Measurements from ENCODE around the gene MMP11.

Gene MMP11

DNA sequence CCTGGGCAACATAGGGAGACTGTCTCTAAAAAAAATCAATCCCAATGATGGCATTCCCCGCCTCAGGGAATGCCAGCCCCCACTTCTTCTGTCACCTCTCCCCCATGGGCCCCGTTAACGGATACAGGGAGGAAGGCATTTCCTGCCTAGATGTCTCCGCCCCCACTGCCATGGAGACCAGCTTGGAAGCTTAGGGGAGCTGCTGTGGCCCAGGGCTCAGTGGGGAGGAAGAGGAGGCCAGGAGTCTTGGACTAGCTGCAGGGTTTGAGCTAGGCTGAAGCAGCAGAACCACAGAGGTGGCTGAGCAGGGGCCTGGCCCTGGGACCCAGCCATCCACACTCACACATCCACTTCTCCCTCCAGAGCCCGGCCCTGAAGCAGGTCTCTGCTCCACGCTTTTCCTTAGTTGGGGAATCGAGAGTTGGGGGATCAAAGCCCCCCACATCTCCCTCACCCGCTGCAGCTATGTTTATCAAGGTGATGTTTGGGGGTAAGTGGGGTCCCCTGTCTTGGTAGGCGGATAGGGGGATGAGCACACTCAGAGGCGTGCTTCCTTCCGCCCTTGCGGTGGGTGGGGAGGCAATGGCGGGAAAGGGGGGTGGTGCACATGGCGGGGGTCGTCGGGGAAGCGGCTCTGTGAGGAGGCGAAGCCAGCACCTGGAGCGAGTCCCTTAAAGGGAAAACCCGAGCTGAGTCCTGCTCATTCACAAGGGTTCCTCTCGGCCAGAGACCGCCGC, 9.6 kb upstream of the MMP11 start, which contains the start of gene C22orf15:
Gene C22orf15 (plus strand): TSS at position 149 of the 737 bp plus-strand sequence. CDS start 317 bp downstream, at position 466.
- DNase-seq = no peak

- DNase-seq = no peak
Measured at GRCh38 chr22:23763579-23763945, 9.1 kb upstream of the MMP11 start.

DNA sequence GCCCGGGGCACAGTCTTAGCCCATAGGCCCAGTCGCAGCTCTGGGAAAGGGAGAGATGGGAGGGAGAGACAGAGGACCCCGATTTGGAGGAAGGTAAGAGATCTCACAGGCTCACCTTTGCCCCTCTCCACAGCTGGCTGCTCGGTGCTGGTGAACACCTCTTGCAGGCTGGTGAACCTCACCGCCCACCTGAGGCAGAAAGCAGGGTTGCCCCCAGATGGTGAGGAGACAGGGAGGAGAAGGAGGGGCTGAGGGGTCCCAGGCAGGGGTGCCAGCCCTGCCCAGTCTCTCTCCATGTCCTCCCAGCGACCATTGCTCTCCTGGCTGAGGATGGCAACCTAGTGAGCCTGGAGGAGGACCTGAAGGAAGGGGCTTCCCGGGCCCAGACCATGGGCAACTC, 8.7 kb upstream of the MMP11 start:
- no peak for DNase-seq

GRCh38 chr22:23764899-23765881, 7.5 kb upstream of the MMP11 start:
- DNase-seq = no peak

GRCh38 chr22:23767303-23767672, 5.4 kb upstream of the MMP11 start:
- DNase-seq = no peak

DNA sequence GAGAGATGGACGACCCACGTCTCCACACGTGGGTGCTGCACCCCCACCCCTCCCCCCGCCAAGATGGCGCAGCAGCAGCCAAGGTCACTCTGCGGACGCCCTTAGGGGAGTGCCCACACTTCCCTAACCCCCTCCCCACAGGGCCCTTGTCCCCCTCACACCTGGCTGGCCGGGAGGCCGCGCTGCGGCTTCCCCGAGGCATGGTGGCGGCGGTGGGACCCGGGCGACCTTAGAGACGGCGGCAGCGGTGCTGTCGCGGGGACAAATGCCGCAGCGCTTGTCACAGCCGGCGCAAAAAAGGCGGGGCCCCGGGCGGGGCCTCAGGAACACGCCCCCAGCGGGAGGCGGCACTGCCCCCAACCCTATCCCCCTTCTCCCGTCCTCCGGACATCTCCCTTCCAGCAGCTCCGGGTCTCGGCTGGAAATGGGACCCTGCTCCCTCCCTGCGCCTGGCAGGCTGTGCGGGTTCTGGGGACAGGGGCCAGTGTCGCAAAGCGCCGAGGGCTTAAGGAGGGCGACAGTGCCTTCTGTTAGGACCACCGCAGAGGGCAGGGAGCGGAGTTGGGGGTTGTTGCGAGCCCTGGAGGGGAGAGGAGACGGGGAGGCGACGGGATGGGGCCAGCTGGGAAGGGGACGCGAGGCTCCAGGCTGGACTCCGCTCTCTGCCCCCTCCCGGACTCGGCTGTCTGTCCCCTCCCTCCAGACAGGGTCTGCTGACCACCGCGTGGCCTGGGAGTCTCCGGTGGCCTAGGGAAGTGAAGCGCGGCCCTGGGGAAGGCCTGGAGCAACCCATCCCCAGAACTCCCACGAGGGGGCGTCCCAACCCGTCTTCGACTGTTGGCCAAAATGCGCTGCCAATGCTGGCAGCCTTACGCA, 4.7 kb upstream of the MMP11 start, which contains the start of gene CHCHD10:
Gene CHCHD10 (minus strand): TSS at position 300 of the 876 bp plus-strand sequence. CDS start 98 bp downstream, at position 202.
- DNase-seq = peak; percentile 86

DNA sequence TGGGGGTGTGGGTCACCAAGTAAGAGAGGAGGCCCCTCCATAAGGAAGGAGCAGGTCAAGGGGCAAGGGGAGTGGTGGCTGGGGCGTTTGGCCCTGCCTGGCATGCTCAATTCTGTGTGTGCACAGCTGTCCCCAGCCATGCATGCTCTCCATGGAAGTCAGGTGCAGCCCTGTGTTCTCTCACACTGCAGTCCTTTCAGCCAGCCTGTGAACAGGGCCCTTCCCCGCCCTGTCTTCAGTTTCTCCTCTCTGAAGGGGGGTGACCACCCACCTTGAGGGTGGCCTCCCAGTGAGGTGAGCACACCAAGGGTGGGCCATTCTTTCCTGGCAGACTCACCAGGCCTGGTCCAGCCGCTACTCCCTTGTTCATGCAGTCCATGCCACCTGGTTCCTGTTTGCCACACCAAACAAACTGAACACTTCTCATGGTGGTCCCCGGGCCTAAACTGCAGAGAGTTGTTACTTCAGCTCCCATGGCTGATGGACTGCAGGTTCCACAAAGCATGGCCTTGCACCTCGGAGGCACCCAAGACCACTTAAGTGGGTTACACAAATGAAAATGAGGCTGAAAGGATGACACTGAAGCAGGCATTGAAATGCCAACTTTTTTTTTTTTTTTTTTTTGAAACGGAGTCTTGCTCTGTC, 3.2 kb upstream of the MMP11 start:
- no peak for DNase-seq

GRCh38 chr22:23772315-23772648, 367 bp upstream of the MMP11 start:
- no peak for DNase-seq

DNA sequence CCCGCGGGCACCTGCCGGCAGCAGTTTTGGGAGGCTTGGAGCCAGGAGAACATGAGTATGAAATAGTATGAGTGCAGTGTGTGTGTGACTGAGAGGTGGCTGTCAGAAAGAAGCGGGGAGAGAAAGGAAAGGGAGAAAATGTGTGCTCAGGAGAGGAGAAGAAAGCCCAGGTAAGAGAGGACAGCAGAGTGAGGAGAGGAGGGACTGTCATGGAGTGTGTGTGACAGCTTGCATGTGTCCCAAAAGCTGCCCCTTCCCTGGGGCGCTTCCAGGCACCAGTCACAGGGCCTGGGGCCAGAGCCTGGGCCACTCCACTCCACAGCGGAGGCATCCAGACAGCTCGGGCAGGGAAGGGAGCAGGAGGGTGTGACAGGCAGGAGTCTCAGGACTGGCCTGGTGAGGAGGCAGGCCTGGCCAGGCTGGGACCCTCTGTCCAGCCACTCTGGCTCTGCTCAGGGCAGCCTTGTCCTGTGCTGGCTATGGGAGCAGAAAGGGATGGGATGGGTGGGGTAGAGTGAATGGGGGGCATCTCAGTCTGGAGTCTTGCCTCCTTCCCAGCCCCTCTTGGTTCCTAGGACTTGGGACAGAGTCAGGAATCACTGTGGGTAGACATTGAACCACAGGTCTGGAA, 949 bp downstream of the MMP11 start:
- no peak for DNase-seq

DNA sequence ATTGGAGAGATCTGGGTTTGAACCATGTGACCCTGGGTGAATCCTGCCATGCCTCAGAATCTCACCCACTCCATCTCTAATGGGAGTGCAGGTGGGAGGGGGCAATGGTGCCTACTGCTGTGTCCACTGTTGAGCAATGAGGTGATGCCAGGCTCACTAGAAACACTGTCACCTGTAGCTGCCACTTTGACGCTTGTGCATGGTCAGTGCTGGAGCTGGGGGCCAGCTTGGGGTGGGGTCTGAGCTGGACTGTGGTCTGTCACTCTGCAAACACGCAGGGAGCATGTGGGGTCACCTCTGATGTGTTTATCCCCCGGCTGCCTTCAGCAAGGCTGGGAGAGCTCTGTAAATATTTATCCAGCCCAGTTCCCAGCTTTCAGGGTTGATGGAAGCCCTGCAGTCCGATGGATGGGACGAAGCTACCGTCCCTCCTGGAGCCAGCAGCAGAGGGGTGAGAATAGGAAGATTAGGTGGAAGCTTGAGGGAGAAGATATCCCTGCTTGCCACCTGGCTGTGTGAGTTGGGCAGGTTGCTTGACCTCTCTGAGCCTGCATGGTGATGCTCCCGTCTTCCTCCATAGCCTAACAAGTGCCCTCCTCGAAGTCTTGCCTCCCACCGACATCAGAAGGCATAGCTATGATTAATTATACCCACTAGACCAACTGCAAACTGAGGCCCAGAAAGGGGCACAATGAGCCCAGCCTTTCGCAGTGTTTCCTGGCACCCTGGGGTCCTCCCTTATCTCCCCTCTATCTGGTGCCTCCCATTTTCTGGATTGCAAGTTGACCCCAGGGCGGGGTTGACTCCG, 1.7 kb downstream of the MMP11 start:
- no peak for DNase-seq

DNA sequence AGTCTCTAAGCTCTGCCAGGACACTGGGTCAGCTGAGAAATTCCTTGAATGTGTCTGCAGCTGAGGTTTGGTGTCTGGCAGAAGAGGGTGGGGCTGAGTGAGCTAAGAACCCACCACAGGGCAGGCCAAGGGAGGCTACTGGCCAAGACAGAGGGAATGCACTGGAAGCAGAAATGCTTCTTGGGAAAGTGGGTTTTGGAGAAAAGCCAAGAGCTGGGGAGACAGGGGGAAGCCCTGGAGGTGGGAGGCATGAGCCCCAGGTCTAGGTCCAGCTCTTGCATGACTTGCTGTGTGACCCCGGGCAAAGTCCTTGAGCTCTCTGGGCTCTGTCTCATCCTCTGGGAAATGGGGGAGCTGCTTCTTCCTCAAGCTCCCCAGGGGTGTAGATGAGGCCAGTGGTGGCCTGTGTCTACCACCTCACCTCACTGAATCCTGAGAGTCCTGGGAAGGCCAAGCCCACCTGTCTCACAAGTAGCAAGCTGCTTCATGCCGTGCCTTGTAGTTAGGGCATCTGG, 2.3 kb downstream of the MMP11 start:
- DNase-seq = no peak

DNA sequence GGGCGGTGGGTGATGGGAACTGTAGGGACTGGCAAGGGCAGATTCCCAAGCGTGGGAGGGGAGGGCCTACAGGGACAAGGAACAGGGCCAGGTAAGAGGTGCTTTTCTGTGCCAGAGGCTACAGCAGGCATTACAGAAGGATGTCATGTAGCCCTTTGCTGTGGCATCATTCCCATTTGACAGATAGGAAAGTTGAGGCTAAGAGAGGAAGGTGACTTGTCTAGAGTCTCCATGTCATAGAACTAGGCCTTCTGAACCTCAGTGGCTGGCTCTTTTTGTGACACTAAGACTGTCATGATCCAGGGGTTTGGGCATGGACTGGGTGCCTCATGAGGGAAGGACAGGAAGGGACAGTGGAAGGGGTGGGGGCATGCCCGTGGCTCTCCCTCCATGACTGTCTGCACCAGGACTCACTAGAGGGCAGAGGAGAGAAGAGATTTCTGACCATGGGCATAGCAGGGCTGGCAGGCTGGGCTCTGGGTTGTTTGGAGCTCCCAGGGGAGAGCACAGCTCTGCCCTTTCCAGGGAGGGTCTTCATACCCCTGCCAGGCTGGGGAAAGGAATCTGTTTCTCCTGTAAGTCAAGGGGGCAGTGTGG, 3.2 kb downstream of the MMP11 start:
- DNase-seq = peak; percentile 40

DNA sequence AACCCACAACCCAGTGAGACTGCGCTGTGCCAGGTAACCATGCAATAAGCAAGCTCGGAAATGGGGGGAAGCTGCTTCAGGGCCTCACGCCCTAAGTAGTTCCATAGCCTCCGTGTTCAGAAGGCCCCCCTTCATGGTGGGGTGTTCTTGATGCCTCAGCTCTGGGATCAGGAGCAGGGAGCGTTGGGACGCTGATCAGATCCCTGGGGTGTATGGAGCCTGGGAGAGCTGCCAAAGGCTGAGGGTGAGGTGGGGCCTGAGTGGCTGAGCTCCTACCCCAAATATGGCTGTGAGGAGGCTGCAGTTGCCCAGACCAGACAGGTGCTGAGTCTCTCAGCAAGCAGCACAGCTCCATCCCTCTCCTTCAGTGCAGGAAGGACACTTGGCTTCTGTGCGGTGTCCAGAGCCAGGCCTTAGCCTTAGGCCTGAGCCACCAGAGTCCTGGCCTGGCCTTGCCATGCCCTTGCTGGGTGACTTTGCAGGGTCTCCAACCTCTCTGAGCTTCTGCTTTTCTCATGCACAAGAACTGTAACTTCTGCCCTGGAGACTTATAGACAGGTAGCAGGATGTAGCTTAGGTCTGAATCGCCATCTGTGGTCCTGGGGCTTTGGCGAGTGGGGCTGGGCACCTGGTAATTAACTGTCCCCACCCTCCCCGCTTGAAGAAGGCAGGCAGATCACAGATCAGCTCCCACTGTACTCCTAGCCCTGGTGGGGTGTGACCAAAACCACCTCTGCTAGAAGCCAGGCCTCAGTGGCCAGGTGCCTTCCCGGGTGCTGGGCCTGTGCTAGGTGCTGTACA, 5.3 kb downstream of the MMP11 start:
- DNase-seq = no peak

- DNase-seq = no peak
Measured at GRCh38 chr22:23778577-23778900, 5.9 kb downstream of the MMP11 start.

DNA sequence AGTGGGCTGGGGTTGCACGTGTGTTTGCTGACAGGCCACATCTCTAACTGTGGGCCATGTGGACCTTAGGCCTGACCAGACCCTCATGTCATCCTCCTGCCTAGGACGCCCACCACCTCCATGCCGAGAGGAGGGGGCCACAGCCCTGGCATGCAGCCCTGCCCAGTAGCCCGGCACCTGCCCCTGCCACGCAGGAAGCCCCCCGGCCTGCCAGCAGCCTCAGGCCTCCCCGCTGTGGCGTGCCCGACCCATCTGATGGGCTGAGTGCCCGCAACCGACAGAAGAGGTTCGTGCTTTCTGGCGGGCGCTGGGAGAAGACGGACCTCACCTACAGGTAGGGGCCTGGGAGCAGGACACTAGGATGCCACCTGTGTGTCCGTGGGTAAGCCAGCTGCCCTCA, 6.4 kb downstream of the MMP11 start:
- DNase-seq = no peak

DNA sequence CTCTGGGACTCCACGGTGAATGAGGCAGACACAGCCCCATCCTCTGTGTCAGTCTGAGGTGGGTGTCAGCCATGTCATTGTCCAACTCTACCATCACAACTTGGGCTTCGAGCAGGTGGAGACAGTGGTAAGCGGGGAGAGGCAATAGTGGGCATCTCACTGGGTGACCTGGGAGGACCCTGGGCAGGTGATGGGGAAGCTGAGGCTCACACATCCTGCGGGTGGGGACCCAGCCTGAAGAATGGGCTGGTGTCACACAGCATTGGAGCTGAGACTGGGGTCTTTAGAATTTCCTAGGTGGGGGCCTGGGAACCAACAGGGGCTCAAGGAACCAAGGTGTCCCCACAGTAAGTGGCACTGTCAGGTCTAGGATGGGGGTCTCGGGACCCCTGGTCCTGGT, 7.1 kb downstream of the MMP11 start:
- DNase-seq = no peak

DNA sequence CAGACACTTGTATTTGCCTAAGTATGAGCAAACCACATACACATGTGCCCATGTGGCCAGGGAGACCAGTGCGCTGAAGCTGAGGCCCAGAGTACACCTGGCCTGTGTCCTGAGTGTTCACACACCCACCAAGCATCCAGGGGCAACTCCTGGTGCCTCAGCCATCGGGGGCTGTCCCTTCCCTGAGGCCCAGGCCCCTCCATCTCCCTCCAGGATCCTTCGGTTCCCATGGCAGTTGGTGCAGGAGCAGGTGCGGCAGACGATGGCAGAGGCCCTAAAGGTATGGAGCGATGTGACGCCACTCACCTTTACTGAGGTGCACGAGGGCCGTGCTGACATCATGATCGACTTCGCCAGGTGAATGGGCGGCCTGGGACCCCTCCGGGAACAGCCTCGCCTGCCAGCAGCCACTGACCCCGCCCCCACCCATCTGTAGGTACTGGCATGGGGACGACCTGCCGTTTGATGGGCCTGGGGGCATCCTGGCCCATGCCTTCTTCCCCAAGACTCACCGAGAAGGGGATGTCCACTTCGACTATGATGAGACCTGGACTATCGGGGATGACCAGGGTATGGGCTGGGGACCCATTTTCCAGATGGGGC, 7.6 kb downstream of the MMP11 start:
- no peak for DNase-seq

- DNase-seq = no peak
Measured at GRCh38 chr22:23781065-23781464, 8.4 kb downstream of the MMP11 start.

GRCh38 chr22:23781511-23782183, 9.0 kb downstream of the MMP11 start:
- no peak for DNase-seq
